ENCODE data around the gene ACSF2. TPM values are rescaled to one million over a fixed set of nuclear protein-coding genes. Genes with fewer than 3 reads are reported as not detected.

Gene ACSF2
- total RNA-seq, 1 experiment from 2014 or later = 12.2 TPM

DNA sequence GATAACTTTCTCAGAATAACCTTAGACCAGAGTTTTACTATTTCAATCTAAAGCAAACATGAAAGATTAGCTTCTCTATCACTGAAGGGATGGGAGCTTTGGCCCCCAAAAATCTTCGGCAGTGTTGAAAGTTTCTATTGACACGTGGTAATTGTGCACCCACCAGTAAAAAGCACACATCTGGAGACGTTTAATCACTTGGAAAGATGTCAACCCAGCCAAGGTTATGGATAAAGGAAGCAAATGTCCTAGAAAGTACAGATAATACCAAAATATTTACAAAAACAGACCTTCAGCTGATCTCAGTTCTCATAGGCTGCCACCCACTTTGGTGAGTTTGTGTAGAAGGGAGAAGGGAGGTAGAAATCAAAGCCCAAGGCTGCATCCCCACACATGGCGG is 87.5 kb downstream of the ACSF2 start:
- Mint-ChIP-seq H3K9me3 (no peaks in the 10 kb centered on the region; a peak in 2 of 5 replicates), H3K36me3 (ENCODE audit: insufficient read depth in 1 of 3, low read depth in 3 of 3) (no peaks in the 10 kb centered on the region), H3K27ac (no peak overlapping the region), H3K4me3 (no peak overlapping the region), H3K27me3 (ENCODE audit: low read depth) (peaks cover 14% of the 10 kb centered on the region), H3K4me1 (peaks cover 26 to 41% of the 10 kb centered on the region in 2 experiments)
- no peak overlapping the region for H3K18ac ChIP-seq (ENCODE audit: insufficient read length, low read depth, low read length)
- no peaks in the 10 kb centered on the region for H4K20me1 ChIP-seq (ENCODE audit: control insufficient read depth, insufficient read depth, insufficient read length)
- no peak overlapping the region for H3K4ac ChIP-seq (ENCODE audit: low read depth, low read length)
- H3K79me2 ChIP-seq (ENCODE audit: insufficient read depth, low read length) = no peaks in the 10 kb centered on the region
- H3T11ph ChIP-seq (ENCODE audit: low read length) = no peak overlapping the region
- no peak overlapping the region for H3K9ac ChIP-seq (ENCODE audit: extremely low read depth, insufficient read length, low read length)
- no peaks in the 10 kb centered on the region for H3K9me3 ChIP-seq (ENCODE audit: control insufficient read depth, low read depth, low read length)
- H2BK120ac ChIP-seq (ENCODE audit: low read depth, low read length, poor library complexity, severe bottlenecking) = no peak overlapping the region
- no peak overlapping the region for H3K14ac ChIP-seq (ENCODE audit: insufficient read depth, low read length)
- no peak overlapping the region for H3K56ac ChIP-seq (ENCODE audit: insufficient read length, low read depth, low read length)
- no peak overlapping the region for H3K4me2 ChIP-seq (ENCODE audit: insufficient read depth, insufficient read length, low read length)
- no peak overlapping the region for H2AK5ac ChIP-seq (ENCODE audit: insufficient read length, low read length)
- no peak overlapping the region for H3K23ac ChIP-seq (ENCODE audit: insufficient read length, low read depth, low read length)
- no peak overlapping the region for H4K91ac ChIP-seq (ENCODE audit: insufficient read length, low read depth, low read length)
- peaks cover 5% of the 10 kb centered on the region for H3K23me2 ChIP-seq (ENCODE audit: insufficient read length, low read depth, low read length, poor library complexity, severe bottlenecking)
- no peak for DNase-seq
- no peak overlapping the region for H2BK5ac ChIP-seq (ENCODE audit: insufficient read length, low read length)
- H2AFZ ChIP-seq (ENCODE audit: low read length) = no peak overlapping the region
- no peak overlapping the region for H3K27ac ChIP-seq (ENCODE audit: insufficient read length, low read depth, low read length)
- H4K8ac ChIP-seq (replicated peaks; ENCODE audit: insufficient read length, low read depth, low read length) = no peak overlapping the region
- no peaks in the 10 kb centered on the region; the same call in 1 of the 2 replicates for H3K4me1 ChIP-seq (ENCODE audit: insufficient read depth, low read length)
- TF ChIP-seq, protein P1, sequence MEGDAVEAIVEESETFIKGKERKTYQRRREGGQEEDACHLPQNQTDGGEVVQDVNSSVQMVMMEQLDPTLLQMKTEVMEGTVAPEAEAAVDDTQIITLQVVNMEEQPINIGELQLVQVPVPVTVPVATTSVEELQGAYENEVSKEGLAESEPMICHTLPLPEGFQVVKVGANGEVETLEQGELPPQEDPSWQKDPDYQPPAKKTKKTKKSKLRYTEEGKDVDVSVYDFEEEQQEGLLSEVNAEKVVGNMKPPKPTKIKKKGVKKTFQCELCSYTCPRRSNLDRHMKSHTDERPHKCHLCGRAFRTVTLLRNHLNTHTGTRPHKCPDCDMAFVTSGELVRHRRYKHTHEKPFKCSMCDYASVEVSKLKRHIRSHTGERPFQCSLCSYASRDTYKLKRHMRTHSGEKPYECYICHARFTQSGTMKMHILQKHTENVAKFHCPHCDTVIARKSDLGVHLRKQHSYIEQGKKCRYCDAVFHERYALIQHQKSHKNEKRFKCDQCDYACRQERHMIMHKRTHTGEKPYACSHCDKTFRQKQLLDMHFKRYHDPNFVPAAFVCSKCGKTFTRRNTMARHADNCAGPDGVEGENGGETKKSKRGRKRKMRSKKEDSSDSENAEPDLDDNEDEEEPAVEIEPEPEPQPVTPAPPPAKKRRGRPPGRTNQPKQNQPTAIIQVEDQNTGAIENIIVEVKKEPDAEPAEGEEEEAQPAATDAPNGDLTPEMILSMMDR (conservative IDR thresholded peaks at IDR 0.05) = no peak
- no peaks in the 10 kb centered on the region for H3K79me1 ChIP-seq (ENCODE audit: insufficient read depth, low read depth, low read length, poor library complexity, severe bottlenecking)
- H4K5ac ChIP-seq (ENCODE audit: insufficient read length, low read depth, low read length) = no peak overlapping the region
- no CpG with 5 or more reads among the region's 4 CpGs for WGBS (ENCODE audit: extremely low coverage, insufficient read length, low lambda C conversion rate)
- H2BK15ac ChIP-seq (ENCODE audit: low read depth, low read length) = no peak overlapping the region
- H2BK12ac ChIP-seq (ENCODE audit: insufficient read length, low read depth, low read length) = no peak overlapping the region
- no peak overlapping the region for H2BK20ac ChIP-seq (ENCODE audit: low read depth, low read length, poor library complexity, severe bottlenecking)
- no peaks in the 10 kb centered on the region for H3K27me3 ChIP-seq (ENCODE audit: insufficient read depth, low read length)
